ENCODE data around the gene RSPRY1. TPM values are rescaled to one million over a fixed set of nuclear protein-coding genes. Genes with fewer than 3 reads are reported as not detected.

Gene RSPRY1
- total and polyA plus RNA-seq, 2 donors (not counting 1 experiment from before 2014, with no cell fraction given) = 36.5 to 51.9 TPM

GRCh38 chr16:57208926-57209325, 22.8 kb downstream of the RSPRY1 start:
- Histone ChIP-seq H3K4me1 (ENCODE audit: control insufficient read depth, extremely low read depth, insufficient read depth, low read length) (no peaks in the 10 kb centered on the region), H3K4me3 (replicated peaks in 1 of 4; ENCODE audit: control extremely low read depth in 1 of 4, insufficient read depth in 1 of 4, low read depth in 3 of 4, low read length in 4 of 4) (no peak overlapping the region), H3K27me3 (ENCODE audit: control insufficient read depth, insufficient read depth, low read length) (no peaks in the 10 kb centered on the region), H4K20me1 (ENCODE audit: control insufficient read depth, extremely low read depth, insufficient read depth, low read length) (no peaks in the 10 kb centered on the region), H3K4me2 (ENCODE audit: extremely low read depth, insufficient read depth, low read length) (no peak overlapping the region), H3K27ac (ENCODE audit: insufficient read depth, low read length) (no peak overlapping the region), H3K9ac (ENCODE audit: insufficient read depth, low read length) (no peak overlapping the region), H3K36me3 (ENCODE audit: control insufficient read depth, insufficient read depth, low read length) (peaks cover 17% of the 10 kb centered on the region), H3K79me2 (ENCODE audit: control insufficient read depth, insufficient read depth, low read length) (peaks cover 4% of the 10 kb centered on the region), H3K9me3 (ENCODE audit: control insufficient read depth, insufficient read depth, low read depth, low read length) (no peaks in the 10 kb centered on the region), H2AFZ (ENCODE audit: low read length) (no peak overlapping the region)
- no peak for DNase-seq (ENCODE audit: low read depth in 2 of 2)
- TF ChIP-seq EZH2 (IDR thresholded peaks at IDR 0.05; ENCODE audit: low read length, missing control alignments) (no peak), CTCF (conservative IDR thresholded peaks at IDR 0.05 in 1 of 2, IDR thresholded peaks at IDR 0.05 in 1 of 2; ENCODE audit: low read depth in 1 of 2, low read length in 2 of 2) (no peak)

- peaks cover 15% of the 10 kb centered on the region for H3K36me3 ChIP-seq (ENCODE audit: control insufficient read depth, insufficient read depth, low read length)
- H3K9me3 ChIP-seq (ENCODE audit: control insufficient read depth, insufficient read depth, low read depth, low read length) = no peaks in the 10 kb centered on the region
- no peak overlapping the region for H3K4me2 ChIP-seq (ENCODE audit: extremely low read depth, insufficient read depth, low read length)
- H3K4me1 ChIP-seq (ENCODE audit: control insufficient read depth, extremely low read depth, insufficient read depth, low read length) = no peaks in the 10 kb centered on the region
- peaks cover under 1% of the 10 kb centered on the region for H3K79me2 ChIP-seq (ENCODE audit: control insufficient read depth, insufficient read depth, low read length)
- H2AFZ ChIP-seq (ENCODE audit: low read length) = no peak overlapping the region
- no peak overlapping the region for H3K27ac ChIP-seq (ENCODE audit: insufficient read depth, low read length)
- no peak for TF ChIP-seq CTCF (conservative IDR thresholded peaks at IDR 0.05 in 1 of 2, IDR thresholded peaks at IDR 0.05 in 1 of 2; ENCODE audit: low read depth in 1 of 2, low read length in 2 of 2)
- no peak overlapping the region for H3K9ac ChIP-seq (ENCODE audit: insufficient read depth, low read length)
- no peaks in the 10 kb centered on the region for H4K20me1 ChIP-seq (ENCODE audit: control insufficient read depth, extremely low read depth, insufficient read depth, low read length)
- DNase-seq (ENCODE audit: low read depth in 2 of 2) = no peak
- no peaks in the 10 kb centered on the region for H3K27me3 ChIP-seq (ENCODE audit: control insufficient read depth, insufficient read depth, low read length)
- no peak overlapping the region for H3K4me3 ChIP-seq (replicated peaks in 1 of 4; ENCODE audit: control extremely low read depth in 1 of 4, insufficient read depth in 1 of 4, low read depth in 3 of 4, low read length in 4 of 4)
These were observed 23.7 kb downstream of the RSPRY1 start for GRCh38 chr16:57209780-57210179.

GRCh38 chr16:57213462-57213861, 27.3 kb downstream of the RSPRY1 start:
- H4K20me1 ChIP-seq (ENCODE audit: control insufficient read depth, extremely low read depth, insufficient read depth, low read length) = no peaks in the 10 kb centered on the region
- H3K27ac ChIP-seq (ENCODE audit: insufficient read depth, low read length) = no peak overlapping the region
- no peaks in the 10 kb centered on the region for H3K79me2 ChIP-seq (ENCODE audit: control insufficient read depth, insufficient read depth, low read length)
- TF ChIP-seq EZH2 (IDR thresholded peaks at IDR 0.05; ENCODE audit: low read length, missing control alignments) (no peak), CTCF (conservative IDR thresholded peaks at IDR 0.05 in 1 of 2, IDR thresholded peaks at IDR 0.05 in 1 of 2; ENCODE audit: low read depth in 1 of 2, low read length in 2 of 2) (no peak)
- no peak overlapping the region for H3K4me3 ChIP-seq (replicated peaks in 1 of 4; ENCODE audit: control extremely low read depth in 1 of 4, insufficient read depth in 1 of 4, low read depth in 3 of 4, low read length in 4 of 4)
- no peaks in the 10 kb centered on the region for H3K9me3 ChIP-seq (ENCODE audit: control insufficient read depth, insufficient read depth, low read depth, low read length)
- no peaks in the 10 kb centered on the region for H3K4me1 ChIP-seq (ENCODE audit: control insufficient read depth, extremely low read depth, insufficient read depth, low read length)
- no peak for DNase-seq (ENCODE audit: low read depth in 2 of 2)
- no peak overlapping the region for H2AFZ ChIP-seq (ENCODE audit: low read length)
- no peak overlapping the region for H3K9ac ChIP-seq (ENCODE audit: insufficient read depth, low read length)
- no peak overlapping the region for H3K4me2 ChIP-seq (ENCODE audit: extremely low read depth, insufficient read depth, low read length)
- H3K36me3 ChIP-seq (ENCODE audit: control insufficient read depth, insufficient read depth, low read length) = peaks cover 16% of the 10 kb centered on the region
- no peaks in the 10 kb centered on the region for H3K27me3 ChIP-seq (ENCODE audit: control insufficient read depth, insufficient read depth, low read length)

Measured in fibroblast of lung (primary cell).